SU-DHL-6 (cell line): ENCODE results near the gene HOTAIR.

Experiments used
- H2AFZ ChIP-seq: fragments of 200-600 bp; sonication (generic); 2 replicates; pipeline ENCODE4 v1.6.1; 2014; ENCODE audit warnings: low read depth, mild to moderate bottlenecking, moderate library complexity, mixed read lengths, antibody characterized with exemption, low read length; ENCODE audit not compliant: severe bottlenecking
- H3F3A ChIP-seq: fragments of 200-600 bp; shearing (Covaris generic); 2 replicates; pipeline ENCODE4 v1.6.0; 2016; ENCODE audit warnings: antibody characterized with exemption, mild to moderate bottlenecking; ENCODE audit not compliant: insufficient read depth
- H3K27ac ChIP-seq: fragments of 200-600 bp; sonication (generic); 2 replicates; pipeline ENCODE4 v1.5.1; 2016; ENCODE audit warnings: low read depth, mild to moderate bottlenecking, low read length, moderate library complexity, mixed read lengths
- H3K27me3 ChIP-seq: fragments of 200-600 bp; sonication (generic), shearing (Covaris generic); 2 replicates; pipeline ENCODE4 v1.6.0; 2014; ENCODE audit warnings: mild to moderate bottlenecking, low read length
- H3K36me3 ChIP-seq: fragments of 200-600 bp; sonication (generic); 2 replicates; pipeline ENCODE4 v1.6.1; 2014; ENCODE audit warnings: mild to moderate bottlenecking, low read length, mixed read lengths
- H3K4me2 ChIP-seq: fragments of 300-600, 200-600 bp; shearing (Covaris generic), sonication (generic); 2 replicates; pipeline ENCODE4 v1.6.0; 2014; ENCODE audit warnings: low read length, low read depth, mild to moderate bottlenecking; ENCODE audit not compliant: poor library complexity, severe bottlenecking
- H3K4me3 ChIP-seq: fragments of 200-600 bp; sonication (generic); 2 replicates; pipeline ENCODE4 v1.5.1; 2014; ENCODE audit warnings: antibody characterized with exemption, low read length, mild to moderate bottlenecking, mixed read lengths; ENCODE audit not compliant: insufficient read depth, poor library complexity, severe bottlenecking
- H3K79me2 ChIP-seq: fragments of 200-600 bp; sonication (generic); 2 replicates; pipeline ENCODE4 v1.6.1; 2014; ENCODE audit warnings: mild to moderate bottlenecking, low read length, moderate library complexity; ENCODE audit not compliant: insufficient read depth
- H3K9ac ChIP-seq: fragments of 200-600 bp; sonication (generic); 2 replicates; pipeline ENCODE4 v1.7.0; 2014; ENCODE audit warnings: mild to moderate bottlenecking, low read length
- H3K9me2 ChIP-seq: fragments of 200-600 bp; sonication (generic); replicated peaks from 2 replicates; pipeline ENCODE4 v1.6.1; 2014; ENCODE audit warnings: low read length; ENCODE audit not compliant: insufficient read depth
- H3K9me3 ChIP-seq: fragments of 200-600 bp; sonication (generic); 2 replicates; pipeline ENCODE4 v1.6.1; 2014; ENCODE audit warnings: low read length, mixed read lengths; ENCODE audit not compliant: insufficient read depth
- H4K20me1 ChIP-seq: fragments of 200-600 bp; sonication (generic); 2 replicates; pipeline ENCODE4 v1.6.1; 2014; ENCODE audit warnings: low read depth, mild to moderate bottlenecking, antibody characterized with exemption, low read length, moderate library complexity, mixed read lengths
- EZH2phosphoT487 ChIP-seq: fragments of 200-600 bp; sonication (generic), shearing (Covaris generic); conservative IDR thresholded peaks from 2 replicates; pipeline ENCODE4 v1.6.1; 2018; ENCODE audit warnings: mild to moderate bottlenecking, antibody characterized with exemption, low read length, moderate library complexity, mixed read lengths
- TF ChIP-seq, protein P1 (sequence below): fragments of 200-600 bp; sonication (generic); IDR thresholded peaks from one replicate; pipeline ENCODE4 v1.5.1; 2017; ENCODE audit warnings: antibody characterized with exemption, mild to moderate bottlenecking, low read length, moderate library complexity; ENCODE audit not compliant: insufficient read depth, poor library complexity, severe bottlenecking

Gene HOTAIR

DNA sequence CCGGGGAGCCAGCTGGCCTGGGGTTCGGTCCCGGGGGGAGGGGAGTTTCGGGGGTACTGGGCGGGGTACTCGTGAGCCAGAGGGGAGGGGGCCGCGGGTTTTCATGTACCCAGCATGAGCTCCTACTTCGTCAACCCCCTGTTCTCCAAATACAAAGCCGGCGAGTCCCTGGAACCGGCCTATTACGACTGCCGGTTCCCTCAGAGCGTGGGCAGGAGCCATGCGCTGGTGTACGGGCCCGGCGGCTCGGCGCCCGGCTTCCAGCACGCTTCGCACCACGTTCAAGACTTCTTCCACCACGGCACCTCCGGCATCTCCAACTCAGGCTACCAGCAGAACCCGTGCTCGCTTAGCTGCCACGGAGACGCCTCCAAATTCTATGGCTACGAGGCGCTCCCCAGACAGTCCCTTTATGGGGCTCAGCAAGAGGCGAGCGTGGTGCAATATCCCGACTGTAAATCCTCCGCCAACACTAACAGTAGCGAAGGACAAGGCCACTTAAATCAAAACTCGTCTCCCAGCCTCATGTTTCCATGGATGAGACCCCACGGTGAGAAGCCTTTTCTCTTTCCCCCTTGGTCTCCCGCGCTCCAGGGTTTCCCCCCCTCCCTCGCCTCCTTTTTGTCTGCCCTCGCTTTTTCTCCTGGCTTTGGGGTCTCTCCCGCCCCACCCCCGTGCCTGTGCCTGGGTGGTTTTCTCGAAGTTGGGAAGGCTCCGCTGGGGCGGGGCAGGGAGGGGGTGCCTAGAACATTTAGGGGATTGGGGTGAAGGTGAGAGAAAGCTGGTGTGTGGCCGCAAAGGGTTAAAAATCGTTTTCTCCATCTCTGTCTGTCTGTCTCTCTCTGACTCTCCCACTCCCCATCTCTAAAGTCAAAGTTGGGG is 34.7 kb upstream of the HOTAIR start:
- no peaks in the 10 kb centered on the region for H3K79me2 ChIP-seq
- H3K27me3 ChIP-seq = 0 out of 2 replicates have a peak, but pooled peaks cover 6% of the 10 kb centered on the region
- no peaks in the 10 kb centered on the region for H3K9me2 ChIP-seq
- no peaks in the 10 kb centered on the region for H3K36me3 ChIP-seq
- H4K20me1 ChIP-seq = no peaks in the 10 kb centered on the region
- no peaks in the 10 kb centered on the region for H3K9me3 ChIP-seq
- no peak overlapping the region for H3K4me2 ChIP-seq
- peaks cover 4% of the 10 kb centered on the region; the same call in 1 of the 2 replicates for H3F3A ChIP-seq
- TF ChIP-seq EZH2phosphoT487 = no peak
- TF ChIP-seq, protein P1, sequence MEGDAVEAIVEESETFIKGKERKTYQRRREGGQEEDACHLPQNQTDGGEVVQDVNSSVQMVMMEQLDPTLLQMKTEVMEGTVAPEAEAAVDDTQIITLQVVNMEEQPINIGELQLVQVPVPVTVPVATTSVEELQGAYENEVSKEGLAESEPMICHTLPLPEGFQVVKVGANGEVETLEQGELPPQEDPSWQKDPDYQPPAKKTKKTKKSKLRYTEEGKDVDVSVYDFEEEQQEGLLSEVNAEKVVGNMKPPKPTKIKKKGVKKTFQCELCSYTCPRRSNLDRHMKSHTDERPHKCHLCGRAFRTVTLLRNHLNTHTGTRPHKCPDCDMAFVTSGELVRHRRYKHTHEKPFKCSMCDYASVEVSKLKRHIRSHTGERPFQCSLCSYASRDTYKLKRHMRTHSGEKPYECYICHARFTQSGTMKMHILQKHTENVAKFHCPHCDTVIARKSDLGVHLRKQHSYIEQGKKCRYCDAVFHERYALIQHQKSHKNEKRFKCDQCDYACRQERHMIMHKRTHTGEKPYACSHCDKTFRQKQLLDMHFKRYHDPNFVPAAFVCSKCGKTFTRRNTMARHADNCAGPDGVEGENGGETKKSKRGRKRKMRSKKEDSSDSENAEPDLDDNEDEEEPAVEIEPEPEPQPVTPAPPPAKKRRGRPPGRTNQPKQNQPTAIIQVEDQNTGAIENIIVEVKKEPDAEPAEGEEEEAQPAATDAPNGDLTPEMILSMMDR = no peak
- H2AFZ ChIP-seq = no peak overlapping the region
- no peak overlapping the region for H3K4me3 ChIP-seq
- H3K9ac ChIP-seq = no peak overlapping the region
- H3K27ac ChIP-seq = no peak overlapping the region

DNA sequence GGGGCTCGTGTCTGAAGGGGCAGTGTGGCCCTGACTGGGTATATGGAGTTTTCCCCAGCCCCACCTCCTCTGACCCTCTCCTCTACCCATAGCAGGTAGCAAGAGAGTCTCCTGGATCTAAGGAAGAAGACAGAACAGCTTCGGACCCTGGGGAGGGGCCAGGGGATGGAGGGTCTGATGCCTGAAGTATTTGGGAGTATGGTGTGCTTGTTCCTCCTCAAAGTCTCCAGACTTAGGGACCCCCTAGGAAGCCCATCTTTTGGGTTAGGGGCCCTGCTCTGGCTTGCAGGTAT is 33.5 kb upstream of the HOTAIR start:
- Histone ChIP-seq H3K79me2 (no peaks in the 10 kb centered on the region), H3K27ac (no peak overlapping the region), H3K9ac (no peak overlapping the region), H3K36me3 (no peaks in the 10 kb centered on the region), H3K4me2 (no peak overlapping the region), H3K4me3 (no peak overlapping the region), H3F3A (peaks cover 4% of the 10 kb centered on the region; the same call in 1 of the 2 replicates), H2AFZ (no peak overlapping the region), H4K20me1 (no peaks in the 10 kb centered on the region), H3K9me3 (no peaks in the 10 kb centered on the region), H3K9me2 (no peaks in the 10 kb centered on the region), H3K27me3 (0 out of 2 replicates have a peak, but pooled peaks cover 6% of the 10 kb centered on the region)
- no peak for TF ChIP-seq EZH2phosphoT487
- TF ChIP-seq, protein P1 = no peak

DNA sequence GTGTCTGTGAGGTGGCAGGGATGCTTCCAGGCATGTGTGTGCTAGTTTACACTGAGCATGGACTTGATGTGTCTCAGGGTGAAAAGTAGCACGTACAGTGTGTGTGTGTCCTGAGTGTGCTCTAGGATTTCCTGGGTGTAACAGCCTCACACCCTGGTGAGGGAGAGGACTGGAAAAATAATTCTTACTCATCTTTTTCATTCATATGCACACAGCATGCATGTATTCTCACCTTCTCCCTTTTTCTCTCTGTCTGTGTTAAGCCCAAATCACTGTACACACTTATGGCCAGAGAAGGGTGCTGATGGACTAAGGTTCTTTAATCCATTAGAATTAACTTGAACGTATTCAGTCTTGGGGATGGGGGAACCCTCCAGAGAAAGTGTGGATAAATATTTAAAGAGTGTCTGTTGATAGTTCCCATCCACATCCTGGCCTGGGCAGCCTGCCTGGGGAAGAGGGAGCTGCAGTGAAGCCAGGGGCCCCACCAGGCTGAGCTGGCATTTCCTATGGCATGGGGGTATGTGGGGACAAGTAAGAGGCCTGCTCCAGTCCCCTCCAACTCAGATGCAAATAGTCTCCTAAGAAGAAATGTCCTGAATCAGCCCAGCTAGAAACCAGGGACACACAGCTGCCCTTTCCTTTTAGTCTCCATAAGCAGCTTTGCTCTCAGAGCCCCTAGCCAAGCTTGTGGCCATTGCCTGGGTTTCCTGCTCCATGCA is 32.9 kb upstream of the HOTAIR start:
- peaks cover 4% of the 10 kb centered on the region; the same call in 1 of the 2 replicates for H3F3A ChIP-seq
- no peak overlapping the region for H2AFZ ChIP-seq
- no peaks in the 10 kb centered on the region for H3K9me2 ChIP-seq
- no peaks in the 10 kb centered on the region for H3K36me3 ChIP-seq
- no peaks in the 10 kb centered on the region for H4K20me1 ChIP-seq
- no peak overlapping the region for H3K4me3 ChIP-seq
- TF ChIP-seq, protein P1 = no peak
- no peak for TF ChIP-seq EZH2phosphoT487
- H3K27me3 ChIP-seq = 0 out of 2 replicates have a peak, but pooled peaks cover under 1% of the 10 kb centered on the region
- no peaks in the 10 kb centered on the region for H3K9me3 ChIP-seq
- H3K27ac ChIP-seq = no peak overlapping the region
- no peaks in the 10 kb centered on the region for H3K79me2 ChIP-seq
- no peak overlapping the region for H3K4me2 ChIP-seq
- no peak overlapping the region for H3K9ac ChIP-seq
